H1 (cell line): ENCODE data around the gene NAIF1. TPM values are rescaled to one million over a fixed set of nuclear protein-coding genes. Genes with fewer than 3 reads are reported as not detected.

Experiments
- ASH2L ChIP-seq: fragments of 200-600, 300-600 bp; sonication (generic); IDR thresholded peaks from one replicate; pipeline ENCODE4 v1.7.1; 2017; ENCODE audit warnings: low read length
- CHD1 ChIP-seq: IDR thresholded peaks from 2 replicates; pipeline ENCODE4 v1.6.1; 2012; ENCODE audit warnings: low read depth, low read length, improper control_type of control experiment
- EP300 ChIP-seq, 2 experiments: IDR thresholded peaks; 1 replicate in 1 of 2; 2 replicates in 1 of 2; pipeline ENCODE4 v1.6.1; 2011 to 2012; ENCODE audit warnings: low read depth in 2 of 2, low read length in 2 of 2, mild to moderate bottlenecking in 2 of 2, borderline replicate concordance in 1 of 2, inconsistent platforms in 1 of 2, moderate library complexity in 1 of 2
- RBBP5 ChIP-seq: IDR thresholded peaks from 2 replicates; pipeline ENCODE4 v1.7.1; 2012; ENCODE audit warnings: low read depth, mild to moderate bottlenecking, inconsistent platforms, low read length, moderate library complexity, borderline replicate concordance
- RXRA ChIP-seq: IDR thresholded peaks from 2 replicates; pipeline ENCODE4 v1.6.1; 2011; ENCODE audit warnings: low read depth, mild to moderate bottlenecking, low read length, moderate library complexity; ENCODE audit not compliant: insufficient read depth
- TCF12 ChIP-seq: IDR thresholded peaks from 2 replicates; pipeline ENCODE4 v1.6.1; 2011; ENCODE audit warnings: low read depth, mild to moderate bottlenecking, low read length
- polyA plus RNA-seq, 7 experiments: library from polyadenylated mRNA; depleted of rRNA in 3 of 7; stranded (reverse) in 5 of 7; unstranded in 2 of 7; fragments of >200 nt in 5 of 7; fragments of 200-250 nt in 2 of 7; gene quantifications; 1 replicate in 5 of 7; 2 replicates in 1 of 7; 4 replicates in 1 of 7; pipeline versions ENCODE4 v1.2.1 to v1.2.3, GENCODE V29; 2011 to 2013; ENCODE audit warnings: missing spikeins in 2 of 7, mixed read lengths in 2 of 7
- total RNA-seq: library from RNA; stranded (reverse); fragmentation: NEBNext Ultra II Directional; extraction: Animal tissue kit (Norgen Biotek cat#: 25700); gene quantifications from 2 replicates; pipeline ENCODE4 v1.2.1, GENCODE V29; 2021

NAIF1 gene
- total and polyA plus RNA-seq, 2 of the 8 experiments (the other 6 are each of a cell fraction or from before 2014, with no cell fraction given): 8.7 to 9.0 TPM

- TF ChIP-seq ASH2L: no peak
- TF ChIP-seq TCF12: no peak
- TF ChIP-seq RXRA: no peak
- no peak for TF ChIP-seq RBBP5
- TF ChIP-seq CHD1: no peak
- TF ChIP-seq EP300 (IDR thresholded peaks at IDR 0.05; ENCODE audit: borderline replicate concordance in 1 of 2, low read depth in 2 of 2, low read length in 2 of 2): no peak
These were observed 30.6 kb upstream of the NAIF1 start (continued) for GRCh38 chr9:128097543-128098296.
